Measurements from ENCODE around the gene SRGAP1.
"Not testable (repeated sequence)": the region's sequence is repeated elsewhere in the genome, so short reads cannot be mapped to it uniquely, and the experiment has no call there.

The SRGAP1 gene

GRCh38 chr12:63874897-63875480, 30.5 kb downstream of the SRGAP1 start:
- DNase-seq: no peak

DNA sequence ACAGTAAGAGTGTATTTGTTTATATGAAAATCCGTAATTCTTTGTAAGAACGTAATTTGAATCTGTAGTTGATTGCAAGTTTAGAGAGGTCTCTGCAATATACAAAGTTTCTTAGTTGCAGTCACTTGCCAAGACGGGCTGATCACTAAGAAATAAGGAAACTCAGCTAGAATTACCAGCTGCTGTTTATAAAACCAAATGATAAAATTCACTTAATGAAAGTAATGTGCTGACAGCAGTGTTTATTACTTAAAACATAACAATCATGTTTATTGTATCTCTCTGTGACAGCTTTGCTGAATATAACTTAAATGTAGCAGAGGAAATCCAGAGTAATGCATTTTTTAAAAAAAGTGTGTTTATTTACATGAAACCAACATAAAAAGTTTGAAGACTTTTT, 31.2 kb downstream of the SRGAP1 start:
- DNase-seq: no peak

DNA sequence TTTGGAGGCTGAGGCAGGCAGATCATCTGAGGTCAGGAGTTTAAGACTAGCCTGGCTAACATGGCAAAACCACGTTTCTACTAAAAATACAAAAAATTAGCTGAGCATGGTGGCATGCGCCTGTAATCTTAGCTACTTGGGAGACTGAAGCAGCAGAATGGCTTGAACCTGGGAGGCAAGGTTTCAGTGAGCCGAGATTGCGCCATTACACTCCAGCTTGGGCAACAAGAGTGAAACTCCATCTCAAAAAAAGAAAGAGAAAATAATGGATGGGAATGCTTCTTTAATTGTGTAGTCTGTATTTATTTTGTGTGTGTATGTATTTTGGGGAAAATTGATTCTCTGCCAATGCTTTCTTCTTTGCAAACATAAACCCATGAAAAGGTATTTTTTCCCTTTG, 32.5 kb downstream of the SRGAP1 start:
- no peak for DNase-seq

DNA sequence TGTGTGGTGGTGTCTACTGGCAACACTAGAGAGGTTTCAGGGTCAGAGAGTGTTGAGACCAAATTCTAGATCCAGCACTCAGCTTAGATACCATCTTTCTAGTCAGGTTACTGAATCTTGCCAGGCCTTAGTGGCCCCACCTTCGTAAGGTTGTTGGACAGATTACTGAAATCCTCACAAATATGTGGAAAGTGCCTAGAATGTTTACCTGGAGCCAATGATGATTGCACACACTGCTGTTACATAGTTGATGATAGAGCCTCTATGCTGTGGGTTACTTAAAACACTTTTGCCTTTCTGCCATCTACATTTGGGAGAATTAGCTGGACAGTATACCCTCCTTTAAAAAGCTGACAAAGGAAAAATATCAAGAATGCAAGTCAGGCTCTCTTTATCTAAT, 33.2 kb downstream of the SRGAP1 start:
- DNase-seq: no peak

DNA sequence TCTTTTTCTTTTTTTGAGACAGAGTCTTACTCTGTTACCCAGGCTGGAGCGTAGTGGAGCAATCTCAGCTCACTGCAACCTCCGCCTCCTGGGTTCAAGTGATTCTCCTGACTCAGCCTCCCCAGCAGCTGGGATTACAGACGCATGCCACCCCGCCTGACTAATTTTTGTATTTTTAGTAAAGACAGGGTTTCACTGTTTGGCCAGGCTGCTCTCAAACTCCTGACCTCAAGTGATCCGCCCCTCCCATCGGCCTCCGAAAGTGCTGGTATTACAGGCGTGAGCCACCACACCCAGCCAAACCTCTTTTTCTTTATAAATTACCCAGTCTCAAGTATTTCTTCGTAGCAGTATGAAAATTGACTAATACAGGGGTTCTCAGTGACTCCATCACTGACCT, 35.7 kb downstream of the SRGAP1 start:
- DNase-seq: not testable (repeated sequence)

GRCh38 chr12:63880742-63881263, 36.3 kb downstream of the SRGAP1 start:
- DNase-seq: no peak

GRCh38 chr12:63882844-63883243, 38.3 kb downstream of the SRGAP1 start:
- no peak for DNase-seq

- DNase-seq: no peak
These were observed 40.9 kb downstream of the SRGAP1 start for GRCh38 chr12:63885401-63885800.

GRCh38 chr12:63888908-63889635, 44.6 kb downstream of the SRGAP1 start:
- no peak for DNase-seq

- DNase-seq: no peak
These were observed 45.4 kb downstream of the SRGAP1 start for GRCh38 chr12:63889721-63890509.

DNA sequence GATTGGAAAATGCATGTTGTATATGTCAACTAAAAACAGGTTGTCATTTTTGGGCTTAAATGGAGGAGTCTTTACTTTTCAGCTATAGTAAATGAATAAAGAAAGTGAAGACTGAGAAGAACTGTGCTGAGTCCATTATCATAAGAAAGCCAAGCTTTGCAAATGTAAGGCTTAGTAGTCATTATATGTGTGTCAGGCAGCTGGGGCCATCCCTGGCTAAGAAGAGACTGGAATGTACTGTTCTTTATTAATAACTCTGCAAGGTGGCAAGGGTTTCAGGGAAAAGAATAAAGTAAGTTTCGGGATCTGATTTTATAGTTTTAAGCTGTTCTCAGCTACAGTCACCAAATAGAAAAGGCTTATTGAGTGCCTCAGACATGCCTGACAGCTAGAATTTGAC, 48.7 kb downstream of the SRGAP1 start:
- DNase-seq: no peak

DNA sequence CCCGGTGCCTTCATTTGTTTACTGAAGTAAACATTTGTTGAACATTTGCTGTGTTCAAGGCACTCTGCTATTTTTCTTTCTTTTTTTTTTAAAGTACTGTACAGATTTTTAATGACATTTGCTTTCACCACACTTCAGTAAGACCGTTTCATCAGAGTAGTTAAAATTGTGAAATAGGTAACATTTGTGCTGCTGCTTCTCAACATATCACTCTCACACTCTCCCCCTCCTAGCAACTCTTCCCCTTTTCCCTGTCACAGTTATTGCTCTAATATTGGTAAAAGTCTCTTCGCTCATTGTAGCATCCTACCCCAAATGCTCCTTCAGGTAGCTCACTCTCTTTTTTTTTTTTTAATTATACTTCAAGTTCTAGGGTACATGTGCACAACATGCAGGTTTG, 49.6 kb downstream of the SRGAP1 start:
- no peak for DNase-seq

- DNase-seq: no peak
These were observed 51.3 kb downstream of the SRGAP1 start for GRCh38 chr12:63895841-63896240.

- DNase-seq: no peak
These were observed 53.4 kb downstream of the SRGAP1 start for GRCh38 chr12:63897931-63898330.

DNA sequence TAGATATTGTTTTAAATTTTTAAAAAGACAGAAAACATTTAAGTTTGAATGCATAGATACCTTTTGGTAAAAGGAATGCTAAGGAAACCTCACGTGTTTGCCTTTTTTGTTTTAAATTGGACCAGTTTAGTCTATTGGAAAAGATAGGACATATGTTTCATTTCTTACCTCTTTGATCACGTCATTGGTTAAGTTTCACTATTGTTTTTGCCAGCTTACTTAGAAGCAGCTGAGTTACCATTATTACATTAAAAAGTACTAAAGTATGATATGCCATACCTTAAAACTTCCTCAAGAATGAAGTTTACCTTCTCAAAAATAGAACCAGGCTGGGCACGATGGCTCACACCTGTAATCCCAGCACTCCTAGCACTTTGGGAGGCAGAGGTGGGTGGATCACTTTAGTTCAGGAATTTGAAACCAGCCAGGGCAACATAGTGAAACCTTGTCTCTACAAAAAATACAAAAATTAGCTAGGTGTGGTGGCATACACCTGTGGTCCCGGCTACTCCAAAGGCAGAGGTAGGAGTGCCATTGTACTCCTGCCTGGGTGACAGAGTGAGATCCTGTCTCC, 54.4 kb downstream of the SRGAP1 start:
- no peak for DNase-seq

DNA sequence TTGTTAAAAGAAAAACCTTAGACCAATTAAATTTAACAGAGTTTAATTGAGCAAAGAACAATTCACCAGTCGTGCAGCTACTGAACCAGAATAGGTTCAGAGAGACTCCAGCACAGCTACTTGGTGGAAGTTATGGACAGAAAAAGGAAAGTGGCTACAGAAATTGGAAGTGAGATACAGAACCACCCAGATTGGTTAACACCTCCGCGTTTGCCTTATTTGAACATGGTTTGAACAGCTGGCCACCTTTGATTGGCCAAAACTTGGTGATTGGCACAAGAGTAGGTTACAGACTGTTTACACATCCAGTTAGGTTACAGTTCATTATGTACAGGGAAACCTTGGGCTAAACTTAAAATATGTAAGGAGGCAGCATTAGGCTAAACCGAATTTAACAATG, 54.9 kb downstream of the SRGAP1 start:
- no peak for DNase-seq

- no peak for DNase-seq
These were observed 56.7 kb downstream of the SRGAP1 start for GRCh38 chr12:63900922-63901793.

DNA sequence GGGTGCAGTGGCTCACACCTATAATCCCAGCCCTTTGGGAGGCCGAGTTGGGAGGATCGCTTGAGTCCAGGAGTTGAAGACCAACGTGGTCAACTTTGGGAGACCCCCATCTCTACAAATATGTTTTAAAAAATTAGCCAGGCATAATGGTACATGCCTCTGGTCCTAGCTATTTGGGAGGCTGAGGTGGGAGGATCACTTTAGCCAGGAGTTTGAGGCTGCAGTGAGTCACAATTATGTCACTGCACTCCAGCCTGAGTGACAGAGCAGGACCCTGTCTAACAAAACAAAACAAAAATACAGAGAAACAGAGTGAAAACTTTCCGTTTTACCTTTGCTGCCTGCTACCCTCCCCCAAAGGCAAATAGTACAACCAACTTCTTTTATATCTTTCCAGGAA, 60.2 kb downstream of the SRGAP1 start:
- DNase-seq: no peak

- DNase-seq: no peak
These were observed 61.0 kb downstream of the SRGAP1 start for GRCh38 chr12:63905544-63905943.

- DNase-seq: no peak
These were observed 62.4 kb downstream of the SRGAP1 start for GRCh38 chr12:63906876-63907275.

DNA sequence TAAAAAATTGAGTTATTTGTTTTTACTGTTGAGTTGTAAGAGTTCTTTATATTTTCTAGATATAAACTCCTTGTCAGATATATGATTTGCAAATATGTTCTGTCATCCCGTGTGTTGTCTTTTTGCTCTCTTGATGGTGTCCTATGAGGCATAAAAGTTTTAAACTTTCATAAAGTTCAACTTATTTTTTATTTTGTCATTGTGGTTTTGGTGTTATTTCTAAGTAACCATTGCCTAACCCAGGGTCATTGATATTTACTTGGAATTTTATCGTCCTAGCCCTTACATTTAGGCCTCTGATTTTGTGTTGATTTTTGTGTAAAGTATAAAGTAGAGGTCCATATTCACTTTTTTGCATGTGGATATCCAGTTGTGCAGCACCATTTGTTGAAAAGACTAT, 63.1 kb downstream of the SRGAP1 start:
- DNase-seq: no peak

GRCh38 chr12:63909746-63910145, 65.2 kb downstream of the SRGAP1 start:
- no peak for DNase-seq

DNA sequence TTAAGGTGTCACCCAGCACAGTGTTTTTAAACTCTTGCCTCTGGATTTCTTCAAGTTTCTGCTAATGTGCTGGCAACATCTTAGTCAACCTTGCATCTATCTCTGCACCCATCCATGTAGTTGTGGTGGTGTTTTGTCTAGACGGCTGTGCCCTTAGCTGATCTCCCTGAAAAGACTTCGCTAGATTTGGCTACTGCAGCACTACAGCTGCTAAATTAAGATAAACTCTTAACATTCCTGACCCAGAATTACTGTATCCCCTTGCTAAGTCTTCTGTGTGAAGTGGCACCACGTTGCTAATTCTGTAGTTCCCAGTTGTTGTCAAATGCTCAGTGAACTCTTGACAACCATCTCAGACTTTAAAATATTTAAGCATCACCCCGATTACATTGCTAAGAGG, 66.8 kb downstream of the SRGAP1 start:
- no peak for DNase-seq

Data from KG1 (cell line).